Epithelial cell of prostate (primary cell): ENCODE measurements around the gene MAPRE3.

Source experiments
- DNase-seq: peaks from one replicate; pipeline ENCODE4 v3.0.0-alpha.2; 2011; ENCODE audit warnings: low read depth, low spot score
- H3K27ac ChIP-seq: fragments of 450-650 bp; 2 replicates; pipeline ENCODE4 v1.5.1; 2017; ENCODE audit warnings: mild to moderate bottlenecking

MAPRE3 gene

GRCh38 chr2:27007416-27008374, 37.3 kb downstream of the MAPRE3 start:
- DNase-seq, result no peak
- no peak overlapping the region for H3K27ac ChIP-seq

DNA sequence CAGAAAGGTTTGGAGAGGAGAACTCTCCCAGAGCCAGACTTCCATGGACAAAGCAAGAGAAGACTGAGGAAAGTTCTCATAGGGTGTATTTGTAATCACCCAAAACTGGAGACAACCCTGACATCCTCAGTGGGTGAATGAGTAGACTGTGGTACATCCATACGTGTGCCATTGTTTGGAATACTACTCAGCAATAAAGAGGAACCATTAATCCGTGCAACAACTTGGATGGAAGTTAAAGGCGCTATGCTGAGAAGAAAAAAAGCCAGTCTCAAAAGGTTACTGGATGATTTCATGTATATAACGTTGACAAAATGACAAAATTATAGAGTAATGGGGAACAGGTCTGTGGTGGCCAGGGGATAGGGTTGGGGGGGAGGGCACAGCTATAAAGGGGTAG, 38.2 kb downstream of the MAPRE3 start:
- no peak overlapping the region for H3K27ac ChIP-seq

DNA sequence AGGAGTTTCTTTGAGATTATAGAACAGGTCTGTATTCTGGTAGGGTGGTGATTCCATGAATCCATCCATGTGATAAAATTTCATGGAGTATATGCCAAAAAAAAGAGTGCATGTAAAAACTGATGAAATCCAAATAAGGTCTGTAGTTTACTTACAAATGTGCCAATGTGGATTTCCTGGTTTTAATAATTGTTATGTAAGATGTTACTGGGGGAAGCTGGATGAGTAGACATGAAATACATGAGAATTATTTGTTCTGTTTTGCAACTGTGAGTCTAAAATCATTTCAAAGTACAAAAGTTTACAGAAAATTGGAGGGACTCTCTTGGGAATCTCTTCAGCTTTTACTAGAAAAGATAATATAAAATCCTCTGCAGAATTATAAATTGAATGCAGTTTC, 38.6 kb downstream of the MAPRE3 start:
- H3K27ac ChIP-seq, result no peak overlapping the region
- no peak for DNase-seq

More for the DNA sequence above, 38.2 kb downstream of the MAPRE3 start:
- no peak for DNase-seq

- no peak overlapping the region for H3K27ac ChIP-seq
- no peak for DNase-seq
Observed at GRCh38 chr2:27009716-27010115, 39.3 kb downstream of the MAPRE3 start.

- peak overlapping the region; percentile 30 for H3K27ac ChIP-seq
- no peak for DNase-seq
Observed at GRCh38 chr2:27010139-27010538, 39.7 kb downstream of the MAPRE3 start.

GRCh38 chr2:27013738-27014137, 43.3 kb downstream of the MAPRE3 start:
- DNase-seq, result no peak
- no peak overlapping the region for H3K27ac ChIP-seq

- no peak overlapping the region for H3K27ac ChIP-seq
- no peak for DNase-seq
Observed at GRCh38 chr2:27014771-27015433, 44.5 kb downstream of the MAPRE3 start.

- DNase-seq, result no peak
- H3K27ac ChIP-seq, result no peak overlapping the region
Observed at GRCh38 chr2:27016801-27017325, 46.4 kb downstream of the MAPRE3 start.

DNA sequence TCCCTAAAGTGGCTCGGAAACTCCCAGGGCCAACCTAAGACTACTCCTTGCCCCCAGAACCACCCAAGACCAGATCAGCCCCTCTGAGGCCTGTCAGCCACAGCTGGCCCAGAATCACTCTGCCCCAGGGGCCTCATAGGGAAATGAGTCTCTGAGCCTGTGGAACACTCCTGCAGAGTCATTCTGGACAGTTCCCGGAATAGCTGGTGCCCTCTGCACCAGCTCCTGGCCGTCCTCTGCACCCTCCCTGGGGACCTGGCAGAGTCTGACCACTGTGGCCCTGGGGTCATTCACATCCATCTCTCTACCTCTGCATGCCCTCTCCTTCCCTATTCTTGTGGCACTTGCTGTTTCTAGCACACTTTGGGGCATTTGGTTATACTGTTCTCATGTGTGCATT, 47.7 kb downstream of the MAPRE3 start:
- no peak for DNase-seq
- H3K27ac ChIP-seq, result no peak overlapping the region

DNA sequence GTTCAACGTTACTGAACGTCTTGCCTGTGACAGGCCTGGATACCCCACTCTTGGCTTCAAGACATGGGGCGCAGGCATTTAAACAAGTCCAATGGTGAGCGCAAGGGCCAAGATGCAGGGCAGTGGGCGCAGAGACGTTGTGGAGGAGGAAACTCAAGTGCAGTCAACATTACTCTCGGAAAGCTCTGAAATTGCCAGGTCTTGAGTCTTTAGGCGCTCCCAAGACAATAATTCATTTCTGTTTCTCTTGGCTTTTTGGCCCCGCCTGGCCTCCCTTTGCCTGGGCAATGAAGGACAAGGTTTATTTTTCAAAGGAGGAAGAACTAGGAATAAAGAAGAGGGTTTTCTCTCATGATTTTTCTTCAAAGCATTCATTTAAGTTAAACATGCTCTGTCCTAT, 49.0 kb downstream of the MAPRE3 start:
- DNase-seq, result no peak
- no peak overlapping the region for H3K27ac ChIP-seq

- no peak overlapping the region for H3K27ac ChIP-seq
- no peak for DNase-seq
Observed at GRCh38 chr2:27019931-27020855, 49.8 kb downstream of the MAPRE3 start.

- H3K27ac ChIP-seq, result no peak overlapping the region
Observed at GRCh38 chr2:27021253-27022049, 51.0 kb downstream of the MAPRE3 start.

DNA sequence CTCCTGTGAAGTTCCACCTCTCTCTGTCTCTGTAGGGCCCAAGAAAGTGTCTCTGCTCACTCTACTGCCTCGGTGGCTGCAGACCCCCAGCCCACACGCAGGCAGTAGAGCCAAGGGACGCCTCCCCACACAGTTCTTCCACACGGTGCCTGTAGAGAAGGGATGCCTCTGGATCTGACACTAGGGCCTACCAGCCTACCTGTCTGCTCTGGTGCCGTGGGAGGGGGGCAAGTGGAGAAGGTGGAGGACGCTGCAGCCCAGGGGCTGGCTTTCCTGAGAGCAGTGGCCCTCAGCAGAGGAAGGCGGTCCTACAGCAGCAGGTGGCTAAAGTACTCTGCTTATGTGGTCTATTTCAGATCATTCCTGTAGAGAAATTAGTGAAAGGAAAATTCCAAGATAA, 53.3 kb downstream of the MAPRE3 start:
- no peak overlapping the region for H3K27ac ChIP-seq
- no peak for DNase-seq

More at GRCh38 chr2:27021253-27022049, 51.0 kb downstream of the MAPRE3 start:
- no peak for DNase-seq

GRCh38 chr2:27024188-27024587, 53.8 kb downstream of the MAPRE3 start:
- no peak overlapping the region for H3K27ac ChIP-seq
- no peak for DNase-seq

DNA sequence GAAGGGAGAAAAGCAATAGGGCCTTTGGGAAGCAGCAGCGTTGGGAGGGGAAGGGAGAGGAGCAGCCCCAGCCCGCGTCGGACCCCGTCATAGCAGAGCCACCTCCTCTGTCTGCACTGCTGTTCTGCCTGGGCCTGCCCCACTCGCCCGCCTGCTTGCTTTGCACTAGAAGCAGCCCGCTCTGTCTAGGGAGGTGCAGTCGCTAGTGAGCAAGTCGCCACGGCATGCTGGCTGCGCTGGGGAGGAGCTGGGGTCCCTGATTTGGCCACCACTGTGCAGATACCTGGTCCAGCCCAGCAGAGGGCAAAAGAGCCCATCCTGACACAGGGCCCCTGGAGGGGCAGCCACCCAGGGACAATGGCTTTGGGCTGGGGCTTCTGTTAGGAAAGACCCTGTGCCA, 54.4 kb downstream of the MAPRE3 start:
- no peak overlapping the region for H3K27ac ChIP-seq
- DNase-seq, result no peak

DNA sequence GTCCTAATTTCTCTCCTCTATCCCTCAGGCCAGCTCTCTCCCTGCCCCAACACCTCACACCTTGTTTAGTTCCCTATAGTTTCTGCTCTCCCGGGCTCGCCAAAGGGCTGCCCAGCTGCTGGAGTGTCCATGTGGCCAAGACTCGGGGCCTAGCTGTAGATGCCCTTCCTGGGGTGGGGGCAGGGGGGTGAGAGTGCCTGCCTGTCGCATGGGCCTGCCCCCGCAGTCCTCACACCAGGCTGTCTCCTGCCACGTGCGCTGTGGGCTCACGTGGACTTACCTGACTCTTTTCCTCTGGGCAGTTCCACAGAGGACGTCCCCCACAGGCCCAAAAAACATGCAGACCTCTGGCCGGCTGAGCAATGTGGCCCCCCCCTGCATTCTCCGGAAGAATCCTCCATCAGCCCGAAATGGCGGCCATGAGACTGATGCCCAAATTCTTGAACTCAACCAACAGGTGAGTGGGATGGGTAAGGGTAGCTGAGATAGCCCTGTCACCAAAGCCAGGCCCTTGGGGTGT, 54.9 kb downstream of the MAPRE3 start:
- no peak overlapping the region for H3K27ac ChIP-seq
- no peak for DNase-seq

DNA sequence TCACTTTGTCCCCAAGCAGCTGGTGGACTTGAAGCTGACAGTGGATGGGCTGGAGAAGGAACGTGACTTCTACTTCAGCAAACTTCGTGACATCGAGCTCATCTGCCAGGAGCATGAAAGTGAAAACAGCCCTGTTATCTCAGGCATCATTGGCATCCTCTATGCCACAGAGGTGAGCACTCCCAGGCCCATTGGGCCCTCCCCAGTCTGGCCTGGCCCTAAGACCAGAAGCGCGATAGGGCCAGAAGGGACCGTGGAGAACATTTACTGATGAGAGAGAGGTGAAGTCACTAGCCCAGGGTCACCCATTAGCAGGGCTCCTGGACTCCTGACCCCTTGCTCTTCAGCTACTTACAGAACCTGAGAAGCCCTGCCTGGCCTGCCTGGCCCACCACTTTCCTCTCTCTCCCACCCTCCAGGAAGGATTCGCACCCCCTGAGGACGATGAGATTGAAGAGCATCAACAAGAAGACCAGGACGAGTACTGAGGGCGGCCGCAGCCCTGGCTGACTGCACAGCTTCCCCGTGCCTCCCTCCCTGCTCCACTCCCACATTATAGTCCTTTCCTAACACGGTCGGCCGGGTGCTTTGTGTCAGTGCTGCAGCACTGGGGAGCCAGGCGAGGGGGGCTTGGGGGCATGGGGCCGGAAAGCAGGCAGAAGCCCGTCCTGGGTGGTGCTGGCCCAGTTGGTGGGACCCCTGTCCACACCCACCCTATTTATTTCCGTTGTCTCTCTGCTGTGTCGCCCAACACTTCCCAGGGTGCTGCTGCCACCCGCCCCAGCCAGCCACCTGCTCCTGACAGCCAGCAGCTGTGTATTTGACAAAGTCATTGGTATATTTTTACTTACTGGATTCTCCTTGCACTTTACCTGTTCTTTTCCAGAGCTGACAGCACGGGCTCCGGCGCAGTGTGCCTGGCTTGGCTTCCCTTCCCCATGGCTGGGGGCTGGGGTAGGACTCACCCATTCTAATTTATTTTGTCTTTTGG, 55.7 kb downstream of the MAPRE3 start:
- DNase-seq, result no peak
- H3K27ac ChIP-seq, result no peak overlapping the region

DNA sequence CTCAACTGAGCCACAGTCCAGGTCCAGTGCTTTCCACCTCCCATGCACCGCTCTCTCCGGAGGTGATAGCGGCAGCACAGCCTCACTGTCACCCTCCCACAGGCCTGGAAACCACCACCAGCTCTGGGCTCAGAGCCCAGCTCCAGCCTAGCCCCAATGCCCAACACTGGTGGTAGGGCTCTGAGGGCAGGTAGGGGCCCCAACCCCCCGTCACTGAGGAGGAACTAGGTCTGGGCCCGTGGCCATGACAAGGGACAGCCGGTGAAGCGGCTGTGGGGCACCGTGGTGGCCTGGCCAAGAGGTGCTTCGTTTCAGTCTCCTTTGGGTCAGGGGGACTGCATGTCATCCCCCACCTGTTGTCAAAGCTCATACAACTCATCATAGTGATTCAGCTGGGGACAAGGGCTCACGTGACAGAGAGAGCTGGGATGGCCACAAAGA, 56.8 kb downstream of the MAPRE3 start:
- DNase-seq, result no peak

More for the DNA sequence above, 56.8 kb downstream of the MAPRE3 start:
- H3K27ac ChIP-seq, result no peak overlapping the region
